GM03348 (cell line): ENCODE measurements around the gene SVEP1.
A peak's percentile ranks its signal among the peaks of the same experiment; 100 is the strongest.
"Not testable (repeated sequence)": the region's sequence is repeated elsewhere in the genome, so short reads cannot be mapped to it uniquely, and the experiment has no call there.

ENCODE experiments used
- DNase-seq: peaks from one replicate; pipeline ENCODE4 v3.0.0; 2012; ENCODE audit warnings: low spot score

The SVEP1 gene

DNA sequence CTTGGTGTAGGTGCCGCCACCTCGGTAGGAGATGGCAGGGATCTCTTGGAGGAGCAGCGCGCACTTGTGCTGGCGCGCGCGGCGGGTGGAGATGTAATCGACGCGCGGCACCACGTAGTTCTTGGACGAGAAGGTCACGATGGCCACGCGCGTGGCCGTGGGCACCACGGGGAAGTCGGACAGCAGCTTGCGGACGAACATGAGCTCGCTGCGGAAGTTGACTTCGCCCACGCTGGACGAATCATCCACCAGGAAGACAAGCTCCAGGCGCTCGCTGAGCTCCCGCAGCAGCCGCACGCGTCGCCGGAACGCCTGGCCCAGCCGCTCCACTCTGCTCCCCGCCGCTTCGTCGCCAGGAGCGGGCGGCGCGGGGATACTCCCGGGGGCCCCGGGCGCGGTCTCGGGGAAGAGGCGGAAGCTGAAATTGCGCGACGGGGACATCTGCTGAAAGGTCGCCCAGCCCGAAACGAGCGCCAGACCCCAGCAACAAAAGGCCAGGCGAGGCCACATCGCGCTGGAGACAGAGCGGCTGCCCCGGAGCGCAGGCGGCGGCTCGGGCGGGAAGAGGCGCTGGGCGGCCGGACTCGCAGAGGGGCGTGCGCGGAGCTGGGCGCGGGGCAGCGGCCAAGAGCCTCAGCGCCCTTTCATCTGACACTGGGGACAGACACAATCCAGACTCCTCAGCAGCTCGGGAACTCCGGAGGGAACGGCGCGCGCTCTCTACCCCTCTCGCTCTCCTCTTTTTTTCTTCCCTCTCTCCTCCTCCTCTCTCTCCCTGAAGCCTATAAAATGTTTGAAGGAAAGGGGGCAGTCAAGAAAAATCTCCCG is at the start of gene SVEP1:
Gene SVEP1 (minus strand): TSS at position 708 of the 828 bp plus-strand sequence. CDS start 198 bp downstream, at position 510.
- DNase-seq, result peak; percentile 76

DNA sequence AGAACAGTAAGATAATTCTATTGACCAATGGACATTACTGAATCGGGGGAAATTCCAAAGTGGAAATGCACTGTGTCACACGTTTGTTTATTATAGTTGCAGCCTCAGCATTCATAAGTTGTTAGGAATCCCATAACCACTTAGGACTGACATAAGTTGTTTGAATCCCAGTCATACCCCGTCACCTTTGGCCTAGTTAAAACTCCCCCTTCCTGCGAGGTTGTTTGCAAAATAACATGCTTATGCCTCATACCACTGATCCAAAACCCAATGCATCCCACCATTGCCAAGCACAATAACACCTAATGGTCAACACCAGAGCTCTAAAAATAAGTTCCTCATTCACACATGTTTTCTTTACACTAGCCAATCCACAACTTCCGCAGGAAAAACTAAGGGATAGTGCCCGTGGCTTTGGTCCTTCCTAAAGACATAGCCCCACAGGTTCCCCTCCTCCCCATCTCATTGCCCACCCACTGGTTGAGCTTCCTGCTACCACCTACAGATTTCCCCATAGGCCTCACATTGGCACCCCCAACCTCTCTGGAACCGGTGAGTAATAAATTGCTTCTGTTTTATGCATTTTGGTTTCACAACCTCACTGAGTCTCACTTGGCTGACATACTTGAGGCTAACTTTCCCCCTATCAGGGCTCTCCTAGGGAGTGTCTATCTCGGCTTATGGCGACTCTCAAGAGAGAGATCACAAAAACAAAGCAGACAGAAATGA is 46.7 kb upstream of the SVEP1 start:
- DNase-seq, result peak; percentile 40

DNA sequence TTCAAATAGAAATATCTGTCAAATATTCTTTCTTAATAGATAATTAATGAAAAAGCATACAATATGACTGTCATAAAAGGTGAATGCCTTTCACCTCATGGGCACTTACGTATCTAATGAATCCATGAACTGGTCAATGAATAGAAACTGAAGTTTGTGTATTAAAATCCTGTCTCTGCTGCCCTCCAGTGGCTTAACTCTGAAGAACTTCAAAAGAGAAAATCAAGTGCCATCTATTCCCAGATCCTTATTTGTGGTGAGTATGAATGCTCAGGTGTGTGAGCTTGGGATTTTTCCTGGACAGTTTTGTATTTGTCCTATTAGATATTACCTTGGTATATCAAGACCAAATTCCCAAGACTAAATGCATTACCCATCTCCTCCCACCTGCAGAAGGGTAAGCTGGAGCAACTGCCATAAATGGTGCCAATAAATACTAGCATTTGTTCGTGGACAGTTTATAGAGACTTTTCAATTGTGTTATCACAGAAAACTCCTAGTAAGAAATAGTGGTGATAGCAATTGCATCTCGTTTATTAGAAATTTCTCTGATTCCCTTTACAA is 44.0 kb upstream of the SVEP1 start:
- DNase-seq, result peak; percentile 54

DNA sequence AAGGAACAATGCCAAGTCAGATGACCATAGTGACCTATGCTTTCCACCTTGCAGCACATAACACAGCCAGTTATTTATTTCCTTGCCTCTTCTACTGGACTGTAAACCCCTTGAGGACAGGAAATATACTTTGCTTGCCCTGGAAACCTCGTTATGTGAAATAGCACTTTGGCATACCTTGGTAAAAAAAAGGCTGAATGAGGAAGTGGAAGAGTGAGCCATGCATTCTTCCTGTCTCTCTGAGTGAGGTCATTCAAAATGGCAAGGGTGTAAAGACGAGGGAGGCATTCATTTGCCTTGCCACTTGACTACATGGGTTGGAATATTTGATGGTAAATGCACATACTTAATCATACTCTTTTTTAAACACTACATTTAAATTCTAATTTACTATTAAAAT is 42.8 kb upstream of the SVEP1 start:
- no peak for DNase-seq

DNA sequence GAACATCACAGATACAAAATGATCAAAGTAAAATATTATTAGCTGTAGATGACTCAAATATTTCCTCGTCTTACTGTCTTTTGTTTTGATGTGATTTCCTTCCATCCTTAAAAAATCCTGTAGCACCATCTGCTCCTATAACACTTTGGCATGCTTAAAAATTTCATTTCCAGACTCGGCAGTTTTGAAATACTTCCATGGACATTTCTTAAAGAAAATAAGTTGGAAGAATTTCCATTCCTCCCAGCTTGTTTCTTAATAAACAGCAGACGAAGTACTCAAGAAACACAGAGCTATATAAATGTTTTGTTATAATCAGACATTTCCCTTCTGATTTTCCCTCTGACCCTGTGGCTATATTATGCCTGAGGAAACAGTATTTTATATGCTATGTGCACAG is 41.2 kb upstream of the SVEP1 start:
- DNase-seq, result no peak

DNA sequence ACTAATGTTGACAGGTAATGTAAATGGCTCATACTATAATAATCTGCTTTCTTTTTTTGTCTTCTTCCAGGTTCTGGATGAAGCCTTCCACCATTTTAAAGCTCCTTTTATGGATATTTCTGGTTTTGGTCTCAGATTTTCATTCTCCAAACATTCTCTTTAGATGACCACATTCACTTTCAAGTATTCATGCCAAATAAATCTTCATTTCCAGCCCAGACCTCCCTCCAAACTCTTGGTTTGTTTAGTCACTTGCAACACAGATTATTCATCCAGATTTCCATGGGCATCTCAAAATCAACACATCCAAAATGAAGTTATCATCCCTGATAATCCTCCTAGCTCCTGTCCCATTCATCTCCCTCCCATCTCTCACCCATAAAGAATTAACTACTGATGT is 40.3 kb upstream of the SVEP1 start:
- peak; percentile 47 for DNase-seq

DNA sequence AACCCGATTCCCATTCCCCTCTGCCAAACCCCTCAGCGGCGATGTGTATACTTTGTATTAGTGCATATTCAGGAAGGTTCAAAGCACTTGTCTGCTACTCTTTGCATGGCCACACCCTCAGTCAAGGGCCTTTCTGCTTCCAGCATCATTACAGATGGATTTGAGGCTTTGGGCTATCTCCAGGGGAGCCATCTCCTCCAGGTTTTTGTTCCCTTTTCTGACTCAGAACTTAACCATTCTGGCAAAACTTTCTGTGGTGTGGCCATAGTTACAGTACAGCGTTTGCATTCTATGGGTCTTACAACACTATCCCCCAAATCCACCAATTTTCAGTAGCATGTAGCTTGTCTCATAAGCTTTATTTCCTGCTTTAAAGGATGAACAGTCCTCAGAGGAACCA is 36.0 kb upstream of the SVEP1 start:
- peak; percentile 56 for DNase-seq

DNA sequence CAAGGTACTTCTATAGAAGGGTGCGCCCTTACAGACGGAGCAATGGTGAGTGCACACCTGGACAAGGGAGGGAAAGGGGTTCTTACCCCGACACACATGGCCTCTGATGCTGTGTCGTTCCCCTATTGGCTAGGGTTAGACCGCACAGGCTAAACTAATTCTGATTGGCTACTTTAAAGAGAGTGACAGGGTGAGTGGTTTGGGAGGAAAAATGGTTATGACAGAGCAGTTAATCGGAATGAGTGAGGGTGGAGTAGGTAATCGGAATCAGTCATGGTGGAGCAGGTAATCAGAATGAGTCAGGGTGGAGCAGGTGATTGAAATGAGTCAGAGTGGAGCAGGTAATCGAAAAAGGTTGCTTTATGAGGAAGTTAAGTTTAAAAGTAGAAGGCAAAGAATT is 35.0 kb upstream of the SVEP1 start:
- DNase-seq, result not testable (repeated sequence)

DNA sequence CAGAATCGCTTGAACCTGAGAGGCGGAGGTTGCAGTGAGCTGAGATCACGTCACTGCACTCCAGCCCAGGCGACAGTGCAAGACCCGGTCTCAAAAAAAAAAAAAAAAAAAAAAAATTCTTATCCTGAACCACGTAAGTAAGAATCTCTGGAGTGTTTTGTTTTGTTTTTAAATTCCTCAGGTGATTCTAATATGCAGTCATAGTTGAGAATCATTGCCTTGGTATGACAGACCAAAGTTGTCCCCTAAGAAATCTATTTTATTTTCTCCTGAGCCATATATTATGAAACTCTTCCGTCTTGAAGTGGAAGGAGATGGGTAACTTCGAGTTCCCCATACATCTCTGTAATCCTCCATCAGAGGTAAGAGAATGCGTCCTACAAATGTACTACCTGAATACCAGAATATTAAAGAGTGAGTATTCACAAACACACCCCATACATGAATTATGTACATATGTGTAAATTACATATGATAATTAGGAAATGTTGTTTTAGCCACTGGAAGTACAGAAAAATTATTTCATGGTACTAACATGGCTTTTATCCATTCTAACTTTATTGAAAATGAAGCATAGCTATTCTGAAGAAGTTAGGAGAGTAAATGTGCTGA is 26.7 kb upstream of the SVEP1 start:
- DNase-seq, result no peak

DNA sequence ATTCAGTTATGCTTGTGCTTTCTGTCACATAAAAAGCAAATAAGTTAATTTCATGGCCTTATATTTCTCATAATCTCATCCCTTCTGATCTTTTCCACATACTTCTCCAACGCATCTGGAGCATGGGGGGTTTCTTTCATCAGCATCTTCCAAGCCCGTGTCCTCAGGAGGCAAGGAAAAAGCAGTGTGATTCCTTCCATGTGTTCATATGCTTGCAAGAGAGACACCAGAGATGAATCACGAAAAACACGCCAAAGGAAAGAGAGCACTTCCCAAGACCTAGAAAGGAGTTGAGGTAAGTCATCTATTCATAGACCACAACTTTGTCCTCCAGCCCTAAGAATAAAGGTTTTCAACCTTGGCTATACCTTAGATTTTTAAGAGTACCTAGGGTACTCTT is 26.0 kb upstream of the SVEP1 start:
- no peak for DNase-seq

DNA sequence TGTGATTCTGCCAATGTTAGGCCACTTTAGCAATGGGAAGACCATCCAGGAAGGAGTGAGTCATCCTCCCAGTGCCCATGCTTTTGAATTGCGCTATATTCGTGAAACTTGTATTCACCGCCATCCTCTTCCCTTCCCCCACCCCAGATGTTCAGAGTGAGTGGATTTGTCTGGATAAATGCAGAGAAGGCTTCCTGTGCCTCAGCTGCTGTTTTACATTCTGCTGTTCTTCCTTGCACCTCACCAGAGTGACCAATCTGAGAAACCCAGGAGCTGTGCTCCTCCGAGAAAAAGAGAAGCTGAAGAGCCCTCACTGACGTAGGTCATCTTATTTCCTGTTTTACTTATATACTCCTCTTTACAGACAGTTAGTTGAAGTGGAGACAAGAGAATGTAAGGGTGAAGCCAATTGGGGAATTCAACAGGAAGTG is 24.6 kb upstream of the SVEP1 start:
- no peak for DNase-seq

DNA sequence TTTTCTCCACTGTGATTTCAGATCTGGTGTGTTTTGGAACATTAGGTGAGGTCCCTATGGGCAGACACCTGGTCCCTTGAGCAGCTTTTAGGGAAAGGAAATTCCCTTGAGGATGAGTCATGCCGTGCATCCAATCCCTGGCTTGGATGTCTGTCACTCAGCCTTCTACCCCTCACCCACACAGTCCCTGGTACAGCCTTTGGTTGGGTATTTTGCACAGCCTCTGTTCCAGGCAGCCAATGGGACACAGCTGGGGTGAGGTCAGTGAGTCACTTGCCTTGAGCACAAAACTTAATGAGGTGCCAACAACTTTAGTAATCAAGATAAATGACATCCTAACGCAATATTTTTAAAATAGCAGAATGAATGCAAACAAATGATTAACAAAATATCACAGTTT is 22.7 kb upstream of the SVEP1 start:
- no peak for DNase-seq

DNA sequence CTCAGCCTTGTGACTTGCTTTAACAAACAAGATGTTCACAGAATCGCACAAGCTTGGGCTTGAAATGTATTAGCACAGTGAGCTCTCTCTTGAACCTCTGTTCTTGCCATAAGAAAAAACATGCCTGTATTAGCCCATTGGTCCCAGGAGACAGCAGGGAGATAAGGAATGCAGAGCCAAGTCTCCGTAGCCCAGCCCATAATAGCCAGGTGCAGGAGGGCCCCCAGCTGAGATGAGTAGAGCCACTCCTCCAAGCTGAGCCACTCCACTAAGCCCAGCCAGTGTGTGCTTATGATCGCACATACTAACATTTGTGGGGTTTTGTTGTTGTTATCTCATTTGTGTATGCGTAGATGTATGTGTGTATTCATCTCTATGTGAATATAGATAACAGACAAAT is 21.6 kb upstream of the SVEP1 start:
- DNase-seq, result no peak

DNA sequence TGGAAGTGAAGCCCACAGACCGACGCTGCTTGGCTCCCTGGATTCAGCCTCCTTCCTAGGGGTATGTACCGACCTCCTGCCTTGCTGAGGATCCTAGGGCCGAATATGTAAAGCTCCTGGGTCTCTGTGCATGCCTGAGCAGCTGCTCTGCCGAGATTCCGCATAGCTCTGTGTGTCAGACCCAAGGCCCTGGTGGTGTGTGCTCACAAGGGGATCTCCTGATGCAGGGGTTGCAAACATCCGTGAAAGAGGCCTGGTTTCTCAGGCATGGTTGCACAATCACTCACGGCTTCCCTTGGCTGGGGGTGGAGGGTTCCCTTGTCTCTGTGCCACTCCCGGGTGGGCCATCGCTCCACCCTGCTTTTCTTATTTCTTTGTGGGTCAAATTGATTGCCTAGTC is 19.9 kb upstream of the SVEP1 start:
- no peak for DNase-seq

DNA sequence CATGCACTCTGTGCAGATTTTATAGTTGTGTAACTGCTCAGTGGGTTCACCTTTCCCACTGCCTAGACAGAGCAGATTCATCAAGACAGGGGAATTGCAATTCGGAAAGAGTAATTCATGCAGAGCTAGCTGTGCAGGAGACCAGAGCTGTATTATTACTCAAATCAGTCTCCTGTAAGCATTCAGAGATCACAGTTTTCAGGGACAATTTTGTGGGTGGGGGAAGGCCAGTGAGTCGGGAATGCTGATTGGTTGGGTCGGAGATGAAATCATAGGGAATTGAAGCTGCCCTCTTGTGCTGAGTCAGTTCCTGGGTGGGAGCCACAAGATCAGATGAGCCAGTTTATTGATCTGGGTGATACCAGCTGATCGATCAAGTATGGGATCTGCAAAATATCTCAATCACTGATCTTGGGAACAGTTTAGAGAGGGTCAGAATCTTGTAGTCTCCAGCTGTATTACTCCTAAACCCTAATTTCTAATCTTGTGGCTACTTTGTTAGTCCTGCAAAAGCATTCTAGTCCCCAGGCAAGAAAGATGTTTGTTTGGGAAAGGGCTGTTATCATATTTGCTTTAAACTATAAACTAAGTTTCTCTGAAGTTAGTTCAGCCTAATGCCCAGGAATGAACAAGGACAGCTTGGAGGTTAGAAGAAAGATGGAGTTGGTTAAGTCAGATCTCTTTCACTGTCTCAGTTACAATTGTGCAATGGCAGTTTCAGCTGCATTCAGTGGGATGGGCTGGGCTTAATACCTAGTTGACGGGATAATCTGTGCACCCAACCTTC is 12.7 kb upstream of the SVEP1 start:
- DNase-seq, result no peak

DNA sequence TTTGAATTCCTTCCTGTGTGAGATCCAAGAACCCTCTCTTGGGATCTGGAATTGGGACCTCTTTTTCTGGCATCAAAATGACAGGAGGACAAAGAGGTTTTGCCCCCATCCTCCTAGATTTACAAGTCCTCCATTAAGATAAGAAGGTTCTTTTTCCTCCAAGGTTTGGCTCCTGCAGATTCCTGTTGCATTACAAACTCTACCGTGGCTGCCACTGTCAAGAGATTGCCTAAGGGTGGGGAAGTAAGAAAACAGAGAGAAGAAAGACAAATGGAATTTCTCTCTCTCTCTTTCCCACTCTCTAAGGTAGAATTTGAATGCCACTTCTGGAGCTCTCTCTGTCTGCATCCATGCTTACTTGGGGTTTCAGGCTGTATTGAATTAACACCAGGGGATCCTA is 12.0 kb upstream of the SVEP1 start:
- DNase-seq, result no peak

DNA sequence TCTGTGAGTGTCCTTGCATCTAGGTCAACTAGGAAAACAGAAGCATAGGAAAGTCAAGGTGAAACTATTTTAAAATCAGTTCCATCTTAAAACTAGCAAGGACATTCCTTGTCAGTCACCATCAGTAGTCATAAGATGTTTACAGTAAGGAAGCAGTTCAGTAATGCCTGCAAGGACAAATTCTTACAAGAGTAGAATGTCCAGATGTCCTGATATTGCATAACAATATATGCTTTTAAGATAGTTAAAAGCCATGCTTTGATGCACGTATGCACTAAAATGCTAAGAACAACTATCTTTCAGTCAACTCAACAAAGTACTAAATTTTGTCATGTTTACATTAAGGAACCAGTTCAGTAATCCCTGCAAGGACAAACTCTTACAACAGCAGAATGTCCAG is 11.3 kb upstream of the SVEP1 start:
- DNase-seq, result no peak

DNA sequence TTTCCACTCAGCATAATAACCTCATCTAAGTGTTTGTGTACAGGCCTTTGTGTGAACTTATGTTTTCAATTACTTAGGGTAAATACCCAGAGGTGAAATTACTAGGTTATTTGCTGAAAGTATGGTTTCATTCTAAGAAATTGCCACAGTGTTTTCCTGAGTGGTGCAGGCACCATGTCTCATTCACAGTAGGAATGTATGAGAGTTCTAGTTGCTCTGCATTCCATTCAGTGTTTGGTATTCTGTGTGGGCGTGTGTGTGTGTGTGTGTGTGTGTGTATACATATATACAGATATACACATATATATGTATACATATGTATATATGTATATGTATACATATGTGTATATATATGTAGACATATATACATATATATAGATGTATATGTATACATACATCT is 8.8 kb upstream of the SVEP1 start:
- no peak for DNase-seq

DNA sequence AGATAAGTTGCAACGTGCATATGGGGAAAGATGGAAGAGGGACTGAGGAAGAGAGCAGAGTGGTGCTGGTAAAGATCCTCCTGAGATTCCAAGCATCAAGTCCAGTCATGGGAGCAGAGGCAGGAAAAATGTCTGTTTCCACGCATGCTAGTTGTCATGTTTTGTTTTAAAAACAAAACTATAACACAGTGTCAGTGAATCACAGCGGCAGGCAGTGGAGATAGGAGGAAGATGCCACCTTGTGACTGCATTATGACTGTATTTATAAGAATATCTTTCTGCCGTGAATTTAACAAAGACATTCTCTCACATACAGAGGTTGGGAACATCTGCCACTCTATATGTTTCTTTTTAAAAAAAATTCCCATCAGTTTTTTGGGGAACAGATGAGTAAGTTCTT is 3.7 kb upstream of the SVEP1 start:
- DNase-seq, result peak; percentile 28

DNA sequence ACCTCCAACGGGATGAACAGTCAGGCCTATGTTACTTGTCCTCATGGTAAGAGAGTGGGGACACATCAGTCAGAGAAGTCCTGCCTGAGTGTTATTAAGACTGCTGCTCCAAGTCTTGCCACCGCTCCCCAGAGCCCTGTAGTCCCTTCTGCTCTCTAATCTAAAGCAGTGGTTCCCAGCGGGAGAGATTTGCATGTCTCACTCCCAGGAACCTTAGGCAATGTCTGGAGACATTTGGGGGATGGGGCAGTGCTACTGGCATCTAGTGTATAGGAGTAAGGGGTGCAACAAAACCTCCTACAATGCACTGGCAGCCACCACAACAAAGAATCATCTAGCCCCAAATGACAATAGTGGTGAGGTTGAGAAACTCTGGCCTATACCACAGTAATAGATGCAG is 2.6 kb upstream of the SVEP1 start:
- no peak for DNase-seq

DNA sequence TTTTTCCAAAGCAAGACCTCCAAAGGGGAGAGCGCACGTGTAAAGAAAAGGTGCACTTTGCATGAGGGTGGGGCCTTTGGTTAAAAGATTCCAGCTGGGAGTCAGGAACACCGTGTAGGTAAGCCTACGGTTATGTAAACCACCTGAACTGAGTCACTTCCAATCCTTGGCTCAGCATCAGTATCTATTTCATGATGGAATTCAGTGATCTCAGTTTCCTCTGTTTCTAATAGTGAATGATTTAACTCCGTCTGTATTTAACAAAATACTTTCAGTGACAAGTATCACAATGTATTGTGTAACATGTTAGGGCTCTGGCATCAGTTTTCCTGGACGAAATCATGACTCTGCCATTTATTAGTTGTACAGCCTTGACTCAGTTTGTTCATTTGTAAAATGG is 1.3 kb upstream of the SVEP1 start:
- DNase-seq, result peak; percentile 20

DNA sequence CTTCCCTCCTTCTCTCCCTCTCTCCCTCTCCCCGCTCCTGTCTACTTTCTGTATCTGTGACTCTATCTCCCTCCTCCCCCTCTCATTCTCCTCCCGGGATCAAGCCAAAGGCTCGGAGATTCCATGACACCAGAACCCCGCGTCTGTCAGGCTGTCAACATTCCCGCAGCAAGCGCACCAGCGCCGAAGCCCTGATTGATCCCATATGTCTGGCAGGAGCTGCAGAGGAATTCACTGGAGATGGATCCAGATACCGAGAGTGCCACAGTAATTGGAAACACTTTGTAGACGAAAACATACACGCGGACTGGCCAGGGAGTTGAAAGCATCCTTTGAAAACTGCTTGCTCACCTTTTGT is 300 bp upstream of the SVEP1 start:
- peak; percentile 86 for DNase-seq
